Neutrophil (primary cell): ENCODE measurements around the gene IL22RA1.
A peak's percentile ranks its signal among the peaks of the same experiment; 100 is the strongest.

Source experiments
- H3K27ac ChIP-seq: fragments of 200-600 bp; sonication (generic); 2 replicates; pipeline ENCODE4 v1.5.1; 2016; ENCODE audit warnings: mild to moderate bottlenecking, moderate library complexity
- H3K27me3 ChIP-seq: fragments of 200-600 bp; sonication (generic); 2 replicates; pipeline ENCODE4 v1.6.0; 2016; ENCODE audit warnings: mild to moderate bottlenecking
- H3K36me3 ChIP-seq: fragments of 200-600 bp; sonication (generic); 2 replicates; pipeline ENCODE4 v1.5.1; 2017
- H3K4me1 ChIP-seq, 2 experiments: fragments of 200-600 bp in 1 of 2; sonication (generic) in 1 of 2; 1 replicate in 1 of 2; 2 replicates in 1 of 2; pipeline versions ENCODE4 v1.5.1 to v1.6.1; 2013 to 2016; ENCODE audit warnings: low read depth in 1 of 2, low read length in 1 of 2, mild to moderate bottlenecking in 1 of 2, moderate library complexity in 1 of 2; ENCODE audit not compliant: control insufficient read depth in 1 of 2, insufficient read depth in 1 of 2
- H3K4me3 ChIP-seq, 2 experiments: fragments of 200-600 bp in 1 of 2; sonication (generic) in 1 of 2; 1 replicate in 1 of 2; 2 replicates in 1 of 2; pipeline ENCODE4 v1.5.1; 2013 to 2016; ENCODE audit warnings: low read depth in 1 of 2, low read length in 1 of 2, mild to moderate bottlenecking in 1 of 2, moderate library complexity in 1 of 2
- H3K9me3 ChIP-seq: fragments of 200-600 bp; sonication (generic); 2 replicates; pipeline ENCODE4 v1.5.1; 2016
- CTCF ChIP-seq: fragments of 200-600 bp; sonication (generic); IDR thresholded peaks from 2 replicates; pipeline ENCODE4 v1.5.1; 2016; ENCODE audit warnings: antibody characterized with exemption

IL22RA1 gene

GRCh38 chr1:24074196-24074595 lies 68.7 kb downstream of the IL22RA1 start:
- TF ChIP-seq CTCF = no peak
- Histone ChIP-seq H3K27me3 (no peaks in the 10 kb centered on the region), H3K4me1 (peaks cover 0 to 2% of the 10 kb centered on the region in 2 experiments), H3K27ac (no peak overlapping the region), H3K9me3 (no peaks in the 10 kb centered on the region), H3K4me3 (no peak overlapping the region), H3K36me3 (no peaks in the 10 kb centered on the region)

- peaks cover 0 to 4% of the 10 kb centered on the region in 2 experiments for H3K4me1 ChIP-seq
- no peak for TF ChIP-seq CTCF
- no peak overlapping the region for H3K27ac ChIP-seq
- H3K36me3 ChIP-seq = no peaks in the 10 kb centered on the region
- H3K9me3 ChIP-seq = no peaks in the 10 kb centered on the region
- peaks cover 8% of the 10 kb centered on the region for H3K27me3 ChIP-seq
- no peak overlapping the region for H3K4me3 ChIP-seq
Measured at GRCh38 chr1:24071941-24072340, 71.0 kb downstream of the IL22RA1 start.

GRCh38 chr1:24070821-24071393 lies 72.0 kb downstream of the IL22RA1 start:
- Histone ChIP-seq H3K4me3 (no peak overlapping the region), H3K9me3 (no peaks in the 10 kb centered on the region), H3K27ac (no peak overlapping the region), H3K4me1 (peaks cover 0 to 4% of the 10 kb centered on the region in 2 experiments), H3K27me3 (peaks cover 8% of the 10 kb centered on the region), H3K36me3 (no peaks in the 10 kb centered on the region)
- peak; percentile 45 for TF ChIP-seq CTCF

GRCh38 chr1:24069817-24070216 lies 73.1 kb downstream of the IL22RA1 start:
- no peak overlapping the region for H3K27ac ChIP-seq
- H3K36me3 ChIP-seq = no peaks in the 10 kb centered on the region
- no peaks in the 10 kb centered on the region for H3K9me3 ChIP-seq
- TF ChIP-seq CTCF = no peak
- H3K4me3 ChIP-seq = no peak overlapping the region
- H3K4me1 ChIP-seq = peaks cover 0 to 4% of the 10 kb centered on the region in 2 experiments
- H3K27me3 ChIP-seq = peaks cover 15% of the 10 kb centered on the region
